ENCODE data around the gene CENATAC.
"Not testable (repeated sequence)": the region's sequence is repeated elsewhere in the genome, so short reads cannot be mapped to it uniquely, and the experiment has no call there.

CENATAC gene, protein sequence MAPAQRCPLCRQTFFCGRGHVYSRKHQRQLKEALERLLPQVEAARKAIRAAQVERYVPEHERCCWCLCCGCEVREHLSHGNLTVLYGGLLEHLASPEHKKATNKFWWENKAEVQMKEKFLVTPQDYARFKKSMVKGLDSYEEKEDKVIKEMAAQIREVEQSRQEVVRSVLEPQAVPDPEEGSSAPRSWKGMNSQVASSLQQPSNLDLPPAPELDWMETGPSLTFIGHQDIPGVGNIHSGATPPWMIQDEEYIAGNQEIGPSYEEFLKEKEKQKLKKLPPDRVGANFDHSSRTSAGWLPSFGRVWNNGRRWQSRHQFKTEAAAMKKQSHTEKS

GRCh38 chr11:118997627-118998387 is at the start of gene CENATAC:
CENATAC (plus strand) TSS chr11:118998138; CDS start chr11:118998198, 60 bp downstream.
- Mint-ChIP-seq H3K36me3 (ENCODE audit: low read depth) (peaks cover 41% of the 10 kb centered on the region), H3K27ac (peak within 1 kb of the TSS; percentile 97), H3K27me3 (ENCODE audit: low read depth) (no peaks in the 10 kb centered on the region), H3K9me3 (no peaks in the 10 kb centered on the region), H3K4me1 (ENCODE audit: low read depth) (peaks cover 25% of the 10 kb centered on the region), H3K4me3 (peak within 1 kb of the TSS; percentile 97)
- DNase-seq (ENCODE audit: low spot score), result peak; percentile 97

GRCh38 chr11:118953265-118953664 is 44.7 kb upstream of the CENATAC start:
- H3K36me3 Mint-ChIP-seq (ENCODE audit: low read depth), result no peaks in the 10 kb centered on the region
- no peak for DNase-seq (ENCODE audit: low spot score)
- peaks cover 5% of the 10 kb centered on the region for H3K4me1 Mint-ChIP-seq (ENCODE audit: low read depth)
- H3K4me3 Mint-ChIP-seq, result no peak overlapping the region
- no peaks in the 10 kb centered on the region for H3K9me3 Mint-ChIP-seq
- H3K27me3 Mint-ChIP-seq (ENCODE audit: low read depth), result peaks cover 32% of the 10 kb centered on the region
- H3K27ac Mint-ChIP-seq, result no peak overlapping the region

GRCh38 chr11:118953976-118954375 is 44.0 kb upstream of the CENATAC start:
- H3K36me3 Mint-ChIP-seq (ENCODE audit: low read depth); DNase-seq (ENCODE audit: low spot score); H3K9me3 Mint-ChIP-seq; H3K4me1 Mint-ChIP-seq (ENCODE audit: low read depth); H3K4me3 Mint-ChIP-seq; H3K27ac Mint-ChIP-seq: not testable (repeated sequence)
- H3K27me3 Mint-ChIP-seq (ENCODE audit: low read depth), result peaks cover 32% of the 10 kb centered on the region

DNA sequence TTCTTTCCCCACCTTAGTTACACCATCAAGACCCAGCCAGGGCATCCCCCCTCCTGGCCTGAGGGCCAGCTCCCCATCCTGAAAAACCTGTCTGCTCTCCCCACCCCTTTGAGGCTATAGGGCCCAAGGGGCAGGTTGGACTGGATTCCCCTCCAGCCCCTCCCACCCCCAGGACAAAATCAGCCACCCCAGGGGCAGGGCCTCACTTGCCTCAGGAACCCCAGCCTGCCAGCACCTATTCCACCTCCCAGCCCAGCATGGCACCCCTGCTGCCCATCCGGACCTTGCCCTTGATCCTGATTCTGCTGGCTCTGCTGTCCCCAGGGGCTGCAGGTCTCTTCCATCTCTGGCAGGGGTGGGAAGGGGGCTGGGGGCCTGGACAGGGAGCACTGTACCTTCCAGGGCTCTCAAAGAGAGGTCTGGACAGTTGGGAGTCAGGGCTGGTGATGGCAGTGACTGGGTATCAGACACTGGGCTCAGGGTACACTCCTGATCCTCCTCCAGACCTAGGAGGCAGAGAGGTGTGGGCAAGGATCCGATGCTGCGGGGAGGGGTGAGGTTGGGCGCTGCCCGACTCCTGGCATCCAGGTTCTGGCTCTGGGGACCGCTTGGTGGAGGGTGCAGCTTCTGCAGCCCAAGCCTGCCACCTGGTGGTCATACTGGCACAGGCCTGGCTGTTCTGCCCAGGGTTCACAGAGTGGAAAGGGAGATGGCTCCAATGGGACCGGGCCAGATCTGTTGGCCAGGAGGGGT is 41.7 kb upstream of the CENATAC start, which contains the start of gene UPK2:
Gene UPK2 (plus strand): TSS at position 205 of the 753 bp plus-strand sequence. CDS start 53 bp downstream, at position 258.
- Mint-ChIP-seq H3K36me3 (ENCODE audit: low read depth) (no peaks in the 10 kb centered on the region), H3K4me3 (no peak within 1 kb of the TSS), H3K27ac (no peak within 1 kb of the TSS), H3K4me1 (ENCODE audit: low read depth) (peaks cover 5% of the 10 kb centered on the region), H3K27me3 (ENCODE audit: low read depth) (peaks cover 27% of the 10 kb centered on the region), H3K9me3 (no peaks in the 10 kb centered on the region)
- peak; percentile 77 for DNase-seq (ENCODE audit: low spot score)

GRCh38 chr11:118956847-118957469 is 41.0 kb upstream of the CENATAC start:
- DNase-seq (ENCODE audit: low spot score), result no peak
- H3K4me3 Mint-ChIP-seq, result no peak overlapping the region

DNA sequence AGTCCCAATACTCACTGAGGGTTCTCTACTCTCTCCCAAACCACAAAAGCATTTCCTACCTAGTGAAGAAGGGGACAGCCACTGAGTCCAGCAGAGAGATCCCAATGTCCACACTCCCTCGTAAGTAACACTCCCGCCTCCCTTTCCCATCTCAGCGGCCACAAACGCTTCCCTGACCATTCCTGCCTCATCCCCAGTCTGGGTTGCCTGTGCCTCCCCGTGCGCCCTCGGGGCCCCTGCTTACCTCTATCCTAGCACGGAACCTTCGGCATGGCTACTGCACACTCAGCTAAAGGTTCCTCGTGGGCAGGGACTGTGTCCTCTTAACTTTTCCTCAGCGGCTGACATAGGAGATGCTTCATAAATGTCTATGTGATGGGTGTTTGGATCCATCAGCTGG is 40.4 kb upstream of the CENATAC start:
- no peaks in the 10 kb centered on the region for H3K36me3 Mint-ChIP-seq (ENCODE audit: low read depth)
- H3K9me3 Mint-ChIP-seq, result no peaks in the 10 kb centered on the region
- no peak overlapping the region for H3K27ac Mint-ChIP-seq
- no peak overlapping the region for H3K4me3 Mint-ChIP-seq
- no peak for DNase-seq (ENCODE audit: low spot score)
- H3K4me1 Mint-ChIP-seq (ENCODE audit: low read depth), result peaks cover 5% of the 10 kb centered on the region
- peaks cover 25% of the 10 kb centered on the region for H3K27me3 Mint-ChIP-seq (ENCODE audit: low read depth)

More at GRCh38 chr11:118956847-118957469, 41.0 kb upstream of the CENATAC start:
- H3K4me1 Mint-ChIP-seq (ENCODE audit: low read depth), result peaks cover 5% of the 10 kb centered on the region
- no peaks in the 10 kb centered on the region for H3K36me3 Mint-ChIP-seq (ENCODE audit: low read depth)
- H3K9me3 Mint-ChIP-seq, result no peaks in the 10 kb centered on the region
- peaks cover 25% of the 10 kb centered on the region for H3K27me3 Mint-ChIP-seq (ENCODE audit: low read depth)
- H3K27ac Mint-ChIP-seq, result peak overlapping the region; percentile 39

DNA sequence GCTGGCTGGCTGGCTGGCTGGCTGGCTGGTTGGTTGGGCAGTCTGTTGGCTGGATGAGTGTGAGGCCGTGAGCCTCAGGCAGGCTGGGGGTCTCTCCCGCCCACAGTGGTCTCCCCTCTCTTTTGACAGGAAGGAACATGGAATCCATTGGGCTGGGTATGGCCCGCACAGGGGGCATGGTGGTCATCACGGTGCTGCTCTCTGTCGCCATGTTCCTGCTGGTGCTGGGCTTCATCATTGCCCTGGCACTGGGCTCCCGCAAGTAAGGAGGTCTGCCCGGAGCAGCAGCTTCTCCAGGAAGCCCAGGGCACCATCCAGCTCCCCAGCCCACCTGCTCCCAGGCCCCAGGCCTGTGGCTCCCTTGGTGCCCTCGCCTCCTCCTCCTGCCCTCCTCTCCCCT is 40.0 kb upstream of the CENATAC start:
- Mint-ChIP-seq H3K4me3 (no peak overlapping the region), H3K27me3 (ENCODE audit: low read depth) (peaks cover 25% of the 10 kb centered on the region), H3K9me3 (no peaks in the 10 kb centered on the region), H3K27ac (no peak overlapping the region), H3K4me1 (ENCODE audit: low read depth) (peaks cover 5% of the 10 kb centered on the region), H3K36me3 (ENCODE audit: low read depth) (no peaks in the 10 kb centered on the region)
- no peak for DNase-seq (ENCODE audit: low spot score)

DNA sequence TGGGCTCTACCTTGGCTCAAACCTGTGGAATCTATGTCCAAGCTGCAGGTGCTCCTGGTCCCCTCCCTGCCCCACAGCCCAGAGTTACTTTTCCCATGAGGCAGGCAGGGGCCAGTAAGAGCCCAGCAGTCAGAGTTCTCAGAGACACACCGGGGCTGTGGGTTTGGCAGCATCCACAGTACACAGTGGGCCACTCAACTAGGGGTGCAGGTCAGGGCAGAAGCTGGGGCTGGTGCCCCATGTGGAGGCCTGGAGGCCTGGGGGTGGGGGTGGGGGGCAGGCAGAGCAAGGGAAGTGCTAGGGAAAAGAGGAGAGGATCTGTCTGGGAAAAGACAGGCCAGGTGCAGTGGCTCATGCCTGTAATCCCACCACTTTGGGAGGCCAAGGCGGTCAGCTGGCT is 39.4 kb upstream of the CENATAC start:
- H3K36me3 Mint-ChIP-seq (ENCODE audit: low read depth), result no peaks in the 10 kb centered on the region
- no peak overlapping the region for H3K27ac Mint-ChIP-seq
- H3K4me1 Mint-ChIP-seq (ENCODE audit: low read depth), result peaks cover 5% of the 10 kb centered on the region
- no peak for DNase-seq (ENCODE audit: low spot score)
- no peak overlapping the region for H3K4me3 Mint-ChIP-seq
- H3K9me3 Mint-ChIP-seq, result no peaks in the 10 kb centered on the region
- H3K27me3 Mint-ChIP-seq (ENCODE audit: low read depth), result peaks cover 22% of the 10 kb centered on the region

- peaks cover 5% of the 10 kb centered on the region for H3K4me1 Mint-ChIP-seq (ENCODE audit: low read depth)
- H3K36me3 Mint-ChIP-seq (ENCODE audit: low read depth), result no peaks in the 10 kb centered on the region
Observed at GRCh38 chr11:118961189-118961588, 36.7 kb upstream of the CENATAC start.

GRCh38 chr11:118961591-118961990 is 36.3 kb upstream of the CENATAC start:
- Mint-ChIP-seq H3K27ac (no peak overlapping the region), H3K4me1 (ENCODE audit: low read depth) (peaks cover under 1% of the 10 kb centered on the region), H3K4me3 (no peak overlapping the region), H3K27me3 (ENCODE audit: low read depth) (peaks cover 1% of the 10 kb centered on the region), H3K36me3 (ENCODE audit: low read depth) (no peaks in the 10 kb centered on the region), H3K9me3 (no peaks in the 10 kb centered on the region)
- DNase-seq (ENCODE audit: low spot score), result no peak

More at GRCh38 chr11:118961189-118961588, 36.7 kb upstream of the CENATAC start:
- Mint-ChIP-seq H3K4me3 (no peak overlapping the region), H3K27ac (no peak overlapping the region), H3K27me3 (ENCODE audit: low read depth) (peaks cover 5% of the 10 kb centered on the region), H3K9me3 (no peaks in the 10 kb centered on the region)
- DNase-seq (ENCODE audit: low spot score), result no peak

- not testable (repeated sequence) for H3K4me3 Mint-ChIP-seq; H3K9me3 Mint-ChIP-seq; H3K36me3 Mint-ChIP-seq (ENCODE audit: low read depth); H3K27me3 Mint-ChIP-seq (ENCODE audit: low read depth); H3K27ac Mint-ChIP-seq; DNase-seq (ENCODE audit: low spot score); H3K4me1 Mint-ChIP-seq (ENCODE audit: low read depth)
Observed at GRCh38 chr11:118969508-118969907, 28.4 kb upstream of the CENATAC start.

DNA sequence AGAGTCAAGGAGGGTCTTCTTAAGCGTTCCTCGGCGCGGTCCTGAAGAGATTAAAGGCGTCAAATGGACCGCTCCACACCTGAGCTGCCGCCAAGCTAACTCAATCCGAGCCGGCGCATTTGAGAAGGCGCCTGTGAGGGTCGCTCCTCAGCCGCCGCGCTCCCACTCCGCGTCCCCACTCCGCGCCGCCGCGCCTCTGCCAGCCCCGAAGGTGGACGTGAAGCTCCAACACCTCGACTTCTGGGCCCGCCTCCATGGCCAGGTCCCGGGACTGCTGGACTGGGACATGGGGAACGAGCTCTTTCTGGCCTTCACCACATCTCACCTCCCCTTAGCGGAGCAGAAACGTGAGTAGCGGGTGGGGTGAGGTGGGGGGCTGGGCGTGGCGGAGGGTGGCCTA is 26.3 kb upstream of the CENATAC start, which contains the start of gene FOXR1:
Gene FOXR1 (plus strand): TSS at position 116 of the 400 bp plus-strand sequence. CDS start 171 bp downstream, at position 287.
- Mint-ChIP-seq H3K27me3 (ENCODE audit: low read depth) (peaks cover 17% of the 10 kb centered on the region), H3K36me3 (ENCODE audit: low read depth) (no peaks in the 10 kb centered on the region), H3K9me3 (no peaks in the 10 kb centered on the region), H3K27ac (no peak within 1 kb of the TSS), H3K4me3 (no peak within 1 kb of the TSS), H3K4me1 (ENCODE audit: low read depth) (no peaks in the 10 kb centered on the region)
- no peak for DNase-seq (ENCODE audit: low spot score)

DNA sequence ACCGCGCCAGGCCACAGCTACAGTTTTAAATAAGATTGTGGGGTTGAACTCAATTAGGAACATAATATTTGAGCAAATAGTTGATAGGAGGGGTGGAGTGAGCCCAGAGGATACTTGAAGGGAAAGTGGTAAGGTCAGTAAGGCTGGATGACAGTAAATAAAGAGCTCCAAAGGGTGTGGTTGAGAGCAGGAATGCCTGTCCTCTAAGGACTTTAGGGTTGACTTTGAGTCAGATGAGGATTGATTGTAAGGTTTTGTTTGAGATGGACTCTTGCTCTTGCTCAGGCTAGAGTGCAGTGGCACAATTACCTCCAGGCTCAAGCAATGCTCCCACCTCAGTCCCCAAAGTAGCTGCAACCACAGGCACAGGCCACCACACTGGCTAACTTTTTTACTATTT is 24.0 kb upstream of the CENATAC start:
- Mint-ChIP-seq H3K4me1 (ENCODE audit: low read depth) (no peaks in the 10 kb centered on the region), H3K9me3 (no peaks in the 10 kb centered on the region), H3K4me3 (no peak overlapping the region), H3K27me3 (ENCODE audit: low read depth) (peaks cover 21% of the 10 kb centered on the region), H3K36me3 (ENCODE audit: low read depth) (no peaks in the 10 kb centered on the region), H3K27ac (no peak overlapping the region)
- no peak for DNase-seq (ENCODE audit: low spot score)

Measured in T-helper 2 cell treated with Interferon-gamma antibody and Interleukin-4, amounts not matched to agents 5 μg/mL and 100 μg/mL, for 36 hours (primary cell).